Stimulated activated CD4-positive, alpha-beta T cell treated with anti-CD3 and anti-CD28 coated beads, Interleukin-12 subunit alpha, Interleukin-12 subunit beta, amount 100 ng/mL, for 4 hours (primary cell): ENCODE data around the gene MOV10.

Source experiments
- DNase-seq: peaks from one replicate; pipeline ENCODE4 v3.0.0-alpha.2; 2020

MOV10 gene

GRCh38 chr1:112700290-112701226, 26.1 kb downstream of the MOV10 start:
- DNase-seq: peak; percentile 59

- DNase-seq: no peak
Observed at GRCh38 chr1:112701227-112702066, 27.0 kb downstream of the MOV10 start.

GRCh38 chr1:112702067-112702395, 27.6 kb downstream of the MOV10 start:
- DNase-seq: no peak

GRCh38 chr1:112702420-112703261, 28.2 kb downstream of the MOV10 start:
- DNase-seq: no peak

- no peak for DNase-seq
Observed at GRCh38 chr1:112703706-112704105, 29.2 kb downstream of the MOV10 start.

- no peak for DNase-seq
Observed at GRCh38 chr1:112704391-112704933, 30.0 kb downstream of the MOV10 start.

- no peak for DNase-seq
Observed at GRCh38 chr1:112704934-112705627, 30.6 kb downstream of the MOV10 start.

GRCh38 chr1:112706505-112707220, 32.2 kb downstream of the MOV10 start, which contains the start of gene RHOC:
TSS of gene RHOC (minus strand) at chr1:112707127. CDS start at chr1:112703799, 3,328 bp downstream.
- no peak for DNase-seq

GRCh38 chr1:112707221-112708001, 33.0 kb downstream of the MOV10 start:
- DNase-seq: peak; percentile 63

GRCh38 chr1:112708002-112708448, 33.6 kb downstream of the MOV10 start:
- no peak for DNase-seq

- DNase-seq: no peak
Observed at GRCh38 chr1:112708489-112708888, 34.0 kb downstream of the MOV10 start.

- no peak for DNase-seq
Observed at GRCh38 chr1:112710159-112710558, 35.7 kb downstream of the MOV10 start.

GRCh38 chr1:112710586-112710985, 36.1 kb downstream of the MOV10 start:
- DNase-seq: no peak

- no peak for DNase-seq
Observed at GRCh38 chr1:112711041-112711440, 36.6 kb downstream of the MOV10 start.

- no peak for DNase-seq
Observed at GRCh38 chr1:112711670-112712069, 37.2 kb downstream of the MOV10 start.

- DNase-seq: no peak
Observed at GRCh38 chr1:112712191-112712590, 37.7 kb downstream of the MOV10 start.

- DNase-seq: no peak
Observed at GRCh38 chr1:112712701-112713128, 38.3 kb downstream of the MOV10 start.

GRCh38 chr1:112713466-112714312, 39.2 kb downstream of the MOV10 start:
- no peak for DNase-seq
